Measurements from ENCODE around the gene GAGE10.

DNA sequence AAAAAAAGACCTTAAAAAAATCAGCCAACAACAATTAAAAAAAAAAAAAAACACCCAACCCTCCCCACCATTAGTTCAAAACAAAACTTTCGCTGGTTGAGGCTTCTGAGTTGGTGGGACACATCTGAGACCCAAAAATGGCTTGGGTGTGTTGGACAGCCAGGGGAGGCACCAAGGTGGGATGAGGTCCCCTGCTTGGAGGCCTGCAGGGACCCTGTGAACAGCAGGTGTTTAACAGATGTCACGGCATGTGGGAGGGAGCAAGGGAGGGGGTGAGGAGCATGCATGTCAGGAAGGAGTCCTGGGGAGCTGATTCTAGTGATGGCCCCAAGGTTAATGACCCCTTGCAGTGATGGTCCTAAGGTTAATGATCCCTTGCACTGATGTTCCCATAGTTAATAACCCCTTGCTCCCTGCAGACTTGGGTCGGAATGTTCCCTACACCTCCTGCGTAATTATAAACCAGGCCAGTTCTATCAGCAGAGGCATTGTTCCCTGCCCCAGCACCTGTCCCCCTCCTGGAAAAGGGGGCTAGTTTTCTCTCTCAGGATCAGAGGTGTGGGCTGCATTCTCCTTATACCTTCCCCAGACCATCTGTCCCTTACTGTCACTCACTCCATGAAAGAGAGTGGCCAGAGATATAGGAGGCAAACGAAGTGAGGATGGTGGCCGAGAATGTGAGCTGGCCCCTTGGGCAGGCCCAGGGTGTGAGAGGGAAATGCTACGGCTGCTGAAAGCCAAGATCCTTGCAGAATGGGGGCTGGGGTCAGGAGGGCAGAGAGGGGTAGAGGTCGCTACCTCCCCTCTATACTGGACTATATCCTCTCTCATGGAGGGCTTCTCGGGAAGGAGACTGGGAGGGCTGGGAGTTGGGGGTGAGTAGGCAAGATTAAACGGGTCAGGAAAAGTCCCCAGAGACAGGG, 36.7 kb upstream of the GAGE10 start:
- TF ChIP-seq POLR2A (IDR thresholded peaks at IDR 0.05), result no peak
- TF ChIP-seq, protein P1, sequence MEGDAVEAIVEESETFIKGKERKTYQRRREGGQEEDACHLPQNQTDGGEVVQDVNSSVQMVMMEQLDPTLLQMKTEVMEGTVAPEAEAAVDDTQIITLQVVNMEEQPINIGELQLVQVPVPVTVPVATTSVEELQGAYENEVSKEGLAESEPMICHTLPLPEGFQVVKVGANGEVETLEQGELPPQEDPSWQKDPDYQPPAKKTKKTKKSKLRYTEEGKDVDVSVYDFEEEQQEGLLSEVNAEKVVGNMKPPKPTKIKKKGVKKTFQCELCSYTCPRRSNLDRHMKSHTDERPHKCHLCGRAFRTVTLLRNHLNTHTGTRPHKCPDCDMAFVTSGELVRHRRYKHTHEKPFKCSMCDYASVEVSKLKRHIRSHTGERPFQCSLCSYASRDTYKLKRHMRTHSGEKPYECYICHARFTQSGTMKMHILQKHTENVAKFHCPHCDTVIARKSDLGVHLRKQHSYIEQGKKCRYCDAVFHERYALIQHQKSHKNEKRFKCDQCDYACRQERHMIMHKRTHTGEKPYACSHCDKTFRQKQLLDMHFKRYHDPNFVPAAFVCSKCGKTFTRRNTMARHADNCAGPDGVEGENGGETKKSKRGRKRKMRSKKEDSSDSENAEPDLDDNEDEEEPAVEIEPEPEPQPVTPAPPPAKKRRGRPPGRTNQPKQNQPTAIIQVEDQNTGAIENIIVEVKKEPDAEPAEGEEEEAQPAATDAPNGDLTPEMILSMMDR (IDR thresholded peaks at IDR 0.05), result no peak
- TF ChIP-seq EP300 (IDR thresholded peaks at IDR 0.05), result no peak
